Activated effector memory CD4-positive, alpha-beta T cell treated with anti-CD3 and anti-CD28 coated beads, Interleukin-2, amount 50 U/mL, for 16 hours (primary cell): ENCODE results near the gene ALG11.
A peak's percentile ranks its signal among the peaks of the same experiment; 100 is the strongest.

Experiments
- DNase-seq: peaks from one replicate; pipeline ENCODE4 v3.0.0-alpha.2; 2020

The ALG11 gene

GRCh38 chr13:51997641-51998330, 14.4 kb upstream of the ALG11 start:
- no peak for DNase-seq

DNA sequence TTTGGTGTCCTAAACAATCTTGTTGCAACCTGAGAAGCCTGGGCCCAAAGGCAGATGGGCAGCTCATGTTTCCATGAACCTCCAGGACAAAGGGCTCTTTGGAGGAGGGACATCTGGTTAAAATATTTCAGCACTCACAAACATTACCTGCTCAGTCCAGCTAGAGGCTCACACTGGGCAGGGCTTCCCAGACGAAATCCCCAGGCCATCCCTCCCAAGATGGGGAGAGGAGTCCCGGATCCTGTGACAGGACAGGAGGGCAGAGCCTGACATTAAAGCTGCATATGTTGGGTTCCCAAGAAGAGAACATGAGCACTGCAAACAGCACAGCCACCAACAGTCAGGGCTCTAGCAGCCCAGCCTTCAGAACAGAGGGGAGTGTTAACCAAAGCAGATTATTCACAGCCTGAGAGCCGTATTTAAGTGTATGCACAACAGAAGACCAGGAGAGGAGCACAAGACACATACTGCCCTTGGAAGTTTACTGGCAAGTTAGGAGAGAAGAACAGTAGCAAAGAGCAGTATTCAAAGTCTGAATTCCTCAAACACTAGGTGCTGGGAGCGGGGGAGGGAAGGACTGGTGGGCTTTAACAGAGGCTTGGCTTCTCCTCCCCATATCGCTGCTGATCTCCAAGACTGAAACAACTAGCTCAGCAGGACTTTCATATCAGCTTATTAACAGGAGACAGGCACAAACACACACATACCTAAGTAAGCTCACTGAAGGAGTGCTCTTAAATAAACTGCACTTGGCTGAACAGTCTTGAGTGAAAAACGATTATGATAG, 13.3 kb upstream of the ALG11 start:
- no peak for DNase-seq

GRCh38 chr13:51999510-51999911, 12.7 kb upstream of the ALG11 start:
- no peak for DNase-seq

GRCh38 chr13:51999921-52000320, 12.3 kb upstream of the ALG11 start:
- no peak for DNase-seq

- no peak for DNase-seq
These were observed 11.0 kb upstream of the ALG11 start for GRCh38 chr13:52001120-52001731.

GRCh38 chr13:52002361-52002760, 9.8 kb upstream of the ALG11 start:
- no peak for DNase-seq

DNA sequence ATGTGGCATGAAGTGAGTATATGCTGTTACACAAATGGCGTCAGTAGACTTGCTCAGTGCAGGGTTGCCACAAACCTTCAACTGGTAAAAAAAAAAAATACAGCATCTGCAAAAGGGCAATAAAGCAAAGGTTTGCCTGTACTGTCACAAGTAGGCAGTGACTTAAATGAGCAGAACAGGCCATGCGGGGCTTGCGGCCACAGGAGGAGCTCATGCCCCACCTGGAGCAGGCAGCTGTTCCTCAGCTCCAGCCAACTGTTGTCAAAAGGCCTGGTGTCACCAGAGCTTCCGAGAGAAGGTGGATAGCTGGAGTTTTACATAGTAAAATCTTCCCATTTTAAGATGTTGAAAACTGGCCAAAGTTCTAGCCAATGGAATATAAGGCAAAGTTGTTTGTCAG, 8.7 kb upstream of the ALG11 start:
- DNase-seq = no peak

- DNase-seq = no peak
These were observed 7.6 kb upstream of the ALG11 start for GRCh38 chr13:52004511-52005170.

GRCh38 chr13:52005841-52006522, 6.2 kb upstream of the ALG11 start:
- DNase-seq = no peak

GRCh38 chr13:52006523-52007245, 5.5 kb upstream of the ALG11 start:
- no peak for DNase-seq

- no peak for DNase-seq
These were observed 2.3 kb upstream of the ALG11 start for GRCh38 chr13:52009946-52010345.

DNA sequence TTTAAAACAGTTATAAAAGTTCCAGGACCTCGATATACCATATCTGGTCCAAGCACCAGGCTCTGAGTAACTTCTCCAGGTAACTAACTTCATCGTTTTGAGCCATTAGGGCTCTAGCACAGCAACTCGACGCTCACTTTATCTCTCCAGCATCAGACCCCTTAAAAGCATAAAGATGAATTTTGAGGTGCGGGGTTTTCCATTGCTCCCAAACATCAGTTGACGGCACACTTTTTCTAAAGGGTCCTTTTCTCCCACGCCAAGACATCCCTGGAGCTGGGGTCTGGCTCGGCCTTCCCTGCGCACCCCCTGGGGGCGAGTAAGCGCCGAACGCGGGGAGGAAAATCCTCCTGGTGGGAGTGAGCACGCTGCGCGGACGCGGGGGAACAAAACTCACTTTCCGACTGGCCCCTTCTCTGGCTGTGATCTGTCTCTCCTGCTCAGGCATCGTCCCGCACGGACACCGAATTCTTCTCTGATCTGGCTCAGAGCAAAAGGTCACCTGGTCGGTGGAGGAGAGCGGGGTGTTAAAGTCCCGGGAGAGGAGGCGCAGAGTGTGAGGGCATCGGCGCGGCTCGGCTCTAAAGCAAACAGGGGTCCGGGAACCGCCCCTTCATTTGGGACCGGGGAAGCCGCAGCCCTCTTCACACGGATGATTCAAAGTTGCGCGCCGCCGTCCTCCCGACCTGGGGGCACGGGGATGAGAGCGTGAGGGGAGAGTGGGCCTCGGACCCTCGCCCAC, 1.1 kb upstream of the ALG11 start, which contains the start of gene ATP7B:
ATP7B (minus strand) TSS at position 561 of the 742 bp plus-strand sequence; CDS start at position 448, 113 bp downstream.
- DNase-seq = peak; percentile 67

- no peak for DNase-seq
These were observed 276 bp downstream of the ALG11 start for GRCh38 chr13:52012512-52012836.

DNA sequence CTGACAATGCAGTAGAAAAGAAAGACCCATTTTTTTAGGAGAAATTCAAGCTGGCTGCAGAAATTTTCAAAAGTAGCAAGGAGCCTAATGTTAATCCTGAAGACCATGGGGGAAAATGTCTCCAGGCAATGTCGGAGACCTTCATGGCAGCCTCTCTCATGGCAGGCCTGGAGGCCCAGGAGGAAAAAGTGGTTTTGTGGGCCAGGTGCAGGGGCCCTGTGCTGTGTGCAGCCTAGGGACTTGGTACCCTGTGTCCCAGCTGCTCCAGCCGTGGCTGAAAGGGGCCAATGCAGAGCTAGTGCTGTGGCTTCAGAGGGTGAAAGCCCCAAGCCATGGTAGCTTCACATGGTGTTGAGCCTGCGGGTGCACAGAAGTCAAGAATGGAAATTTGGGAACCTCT, 4.1 kb downstream of the ALG11 start:
- no peak for DNase-seq

DNA sequence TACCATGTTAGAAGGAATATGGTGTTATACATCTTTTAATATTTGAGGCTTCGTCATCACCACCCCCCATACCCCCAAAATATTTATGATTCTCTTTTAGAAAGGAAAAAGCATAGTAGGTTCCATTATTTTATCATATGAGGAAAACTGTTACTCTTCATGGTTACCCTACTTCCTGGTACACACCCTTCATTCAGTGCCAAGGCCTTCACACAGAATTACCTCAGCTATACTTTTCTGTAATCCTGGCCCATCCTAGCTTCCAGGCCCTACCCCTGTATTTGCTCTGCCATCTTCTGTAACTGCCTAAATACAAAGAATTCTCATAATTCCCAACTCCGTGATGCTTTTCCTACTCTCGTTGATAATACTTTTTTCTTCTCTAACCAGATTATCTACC, 8.0 kb downstream of the ALG11 start:
- DNase-seq = no peak

DNA sequence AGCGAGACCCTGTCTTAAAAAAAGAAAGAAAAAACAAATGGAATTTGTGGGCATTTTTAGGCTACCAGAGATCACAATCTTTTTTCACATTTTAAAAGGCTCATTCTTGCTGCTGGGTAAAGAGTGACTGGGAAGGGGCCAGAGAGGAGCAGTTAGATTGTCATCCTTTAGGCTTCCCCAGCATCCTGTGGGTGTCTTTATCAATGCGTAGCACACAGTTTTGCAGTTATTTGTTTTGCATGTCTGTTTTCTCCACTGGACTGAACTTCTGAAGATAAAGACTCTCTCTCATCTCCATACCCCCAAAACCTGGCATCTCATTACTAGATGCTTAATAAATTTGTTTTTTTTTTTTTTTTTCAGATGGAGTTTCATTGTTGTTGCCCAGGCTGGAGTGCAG, 10.2 kb downstream of the ALG11 start:
- no peak for DNase-seq

- DNase-seq = no peak
These were observed 12.3 kb downstream of the ALG11 start, which contains the start of gene UTP14C for GRCh38 chr13:52024481-52024880. TSS of gene UTP14C (plus strand) at chr13:52024691. CDS start at chr13:52028805, 4,114 bp downstream.

- no peak for DNase-seq
These were observed 13.5 kb downstream of the ALG11 start for GRCh38 chr13:52025475-52026245.

GRCh38 chr13:52026246-52026626, 14.0 kb downstream of the ALG11 start:
- no peak for DNase-seq

DNA sequence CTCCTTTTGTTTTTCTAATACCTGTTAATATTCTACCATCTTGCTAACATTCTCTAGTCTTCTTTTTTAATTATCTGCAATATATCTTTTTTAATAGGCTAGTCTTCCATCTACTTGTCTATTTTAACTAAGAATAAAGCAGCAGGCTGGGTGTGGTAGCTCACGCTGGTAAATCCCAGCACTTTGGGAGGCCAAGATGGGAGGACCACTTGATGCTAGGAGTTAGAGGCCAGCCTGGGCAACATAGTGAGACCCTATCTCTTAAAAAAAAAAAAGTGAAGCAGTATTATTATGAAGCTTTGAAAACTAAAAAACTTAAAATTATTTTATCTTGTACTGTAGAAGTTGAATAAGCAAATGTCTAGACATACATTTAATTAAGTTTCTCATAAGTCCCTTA, 15.6 kb downstream of the ALG11 start:
- DNase-seq = no peak

GRCh38 chr13:52029569-52029968, 17.4 kb downstream of the ALG11 start:
- DNase-seq = no peak
